GM18870 (cell line): Measurements from ENCODE around the gene OR6B3.
"Not testable (repeated sequence)": the region's sequence is repeated elsewhere in the genome, so short reads cannot be mapped to it uniquely, and the experiment has no call there.

ENCODE experiments used
- ATAC-seq: cut with Tn5 transposase; IDR thresholded peaks from one replicate; pipeline ENCODE4 v1.9.1; 2021; ENCODE audit warnings: moderate library complexity; ENCODE audit not compliant: unreplicated experiment

The OR6B3 gene

GRCh38 chr2:240045098-240045497 is 8.2 kb downstream of the OR6B3 start:
- ATAC-seq, result no peak

- ATAC-seq, result not testable (repeated sequence)
Observed at GRCh38 chr2:240044096-240044495, 9.2 kb downstream of the OR6B3 start.

GRCh38 chr2:240043279-240043989 is 9.9 kb downstream of the OR6B3 start:
- no peak for ATAC-seq

GRCh38 chr2:240042740-240043139 is 10.6 kb downstream of the OR6B3 start:
- no peak for ATAC-seq

- ATAC-seq, result no peak
Observed at GRCh38 chr2:240041363-240041762, 12.0 kb downstream of the OR6B3 start.

- ATAC-seq, result no peak
Observed at GRCh38 chr2:240037358-240037757, 16.0 kb downstream of the OR6B3 start.

- no peak for ATAC-seq
Observed at GRCh38 chr2:240033330-240033678, 20.0 kb downstream of the OR6B3 start.

- ATAC-seq, result no peak
Observed at GRCh38 chr2:240032406-240033329, 20.7 kb downstream of the OR6B3 start.

GRCh38 chr2:240030379-240031094 is 22.8 kb downstream of the OR6B3 start, which contains the start of gene OR6B2:
Gene OR6B2 (minus strand): TSS chr2:240030429. CDS start chr2:240030429, 0 bp downstream.
- ATAC-seq, result no peak

GRCh38 chr2:240024766-240025165 is 28.6 kb downstream of the OR6B3 start:
- ATAC-seq, result peak; percentile 21

- ATAC-seq, result no peak
Observed at GRCh38 chr2:240023792-240024191, 29.5 kb downstream of the OR6B3 start.

- ATAC-seq, result no peak
Observed at GRCh38 chr2:240021488-240022104, 31.7 kb downstream of the OR6B3 start.

GRCh38 chr2:240018071-240018750 is 35.1 kb downstream of the OR6B3 start:
- ATAC-seq, result no peak

- ATAC-seq, result no peak
Observed at GRCh38 chr2:240014327-240014726, 39.0 kb downstream of the OR6B3 start.

GRCh38 chr2:240013343-240013742 is 40.0 kb downstream of the OR6B3 start:
- ATAC-seq, result no peak

GRCh38 chr2:240002983-240003382 is 50.3 kb downstream of the OR6B3 start:
- ATAC-seq, result no peak

GRCh38 chr2:240000671-240001070 is 52.6 kb downstream of the OR6B3 start:
- no peak for ATAC-seq

GRCh38 chr2:239997686-239998409 is 55.5 kb downstream of the OR6B3 start:
- no peak for ATAC-seq
